8988T (cell line): ENCODE data around the gene SIRT7.

Experiments
- DNase-seq: peaks from one replicate; pipeline ENCODE4 v3.0.0; 2011

SIRT7 gene, protein sequence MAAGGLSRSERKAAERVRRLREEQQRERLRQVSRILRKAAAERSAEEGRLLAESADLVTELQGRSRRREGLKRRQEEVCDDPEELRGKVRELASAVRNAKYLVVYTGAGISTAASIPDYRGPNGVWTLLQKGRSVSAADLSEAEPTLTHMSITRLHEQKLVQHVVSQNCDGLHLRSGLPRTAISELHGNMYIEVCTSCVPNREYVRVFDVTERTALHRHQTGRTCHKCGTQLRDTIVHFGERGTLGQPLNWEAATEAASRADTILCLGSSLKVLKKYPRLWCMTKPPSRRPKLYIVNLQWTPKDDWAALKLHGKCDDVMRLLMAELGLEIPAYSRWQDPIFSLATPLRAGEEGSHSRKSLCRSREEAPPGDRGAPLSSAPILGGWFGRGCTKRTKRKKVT

DNA sequence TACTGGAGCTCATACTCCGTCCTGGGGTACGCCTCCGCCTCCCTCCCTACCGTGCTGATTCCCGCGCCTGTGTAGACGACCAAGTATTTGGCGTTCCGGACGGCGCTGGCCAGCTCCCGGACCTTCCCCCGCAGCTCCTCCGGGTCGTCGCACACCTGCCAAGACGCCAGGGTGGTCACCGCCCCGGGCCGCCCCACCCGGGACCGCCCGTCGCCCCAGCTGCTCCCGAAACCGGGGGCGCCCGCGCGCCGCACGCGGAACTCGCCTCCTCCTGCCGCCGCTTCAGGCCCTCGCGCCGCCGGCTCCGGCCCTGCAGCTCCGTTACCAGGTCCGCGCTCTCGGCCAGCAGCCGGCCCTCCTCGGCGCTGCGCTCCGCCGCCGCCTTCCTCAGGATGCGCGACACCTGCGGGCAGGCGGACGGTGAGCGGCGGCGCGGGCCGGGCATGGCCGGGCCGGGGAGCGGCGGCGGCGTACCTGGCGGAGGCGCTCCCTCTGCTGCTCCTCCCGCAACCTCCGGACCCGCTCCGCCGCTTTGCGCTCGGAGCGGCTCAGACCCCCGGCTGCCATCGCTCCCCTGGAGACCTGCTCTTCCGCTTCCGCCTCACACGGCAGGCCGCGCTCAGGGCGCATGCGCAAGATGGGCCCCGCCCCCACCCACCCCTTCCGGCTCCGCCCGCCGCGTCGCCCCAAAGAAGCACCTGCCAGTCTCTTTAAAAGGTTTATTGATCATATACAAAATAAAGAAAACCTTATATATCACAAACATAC, at the start of gene SIRT7:
SIRT7 (minus strand) TSS at position 612 of the 768 bp plus-strand sequence; CDS start at position 567, 45 bp downstream.
- DNase-seq = peak; percentile 97

DNA sequence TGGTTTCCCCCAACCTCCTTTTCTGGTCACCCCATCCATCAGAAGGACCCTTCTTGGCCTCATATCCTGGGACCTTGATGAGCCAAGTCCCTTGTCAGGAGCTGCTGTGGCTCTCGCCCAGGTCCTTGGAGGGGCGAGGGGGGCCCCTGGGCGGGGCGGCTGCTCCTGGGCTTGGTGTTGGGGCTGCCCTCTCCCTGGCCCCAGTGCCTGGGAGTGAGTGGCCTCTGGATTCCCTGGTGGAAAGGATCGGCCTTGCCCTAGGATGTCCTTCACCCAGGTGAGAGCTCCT, 49.2 kb upstream of the SIRT7 start:
- DNase-seq = no peak

DNA sequence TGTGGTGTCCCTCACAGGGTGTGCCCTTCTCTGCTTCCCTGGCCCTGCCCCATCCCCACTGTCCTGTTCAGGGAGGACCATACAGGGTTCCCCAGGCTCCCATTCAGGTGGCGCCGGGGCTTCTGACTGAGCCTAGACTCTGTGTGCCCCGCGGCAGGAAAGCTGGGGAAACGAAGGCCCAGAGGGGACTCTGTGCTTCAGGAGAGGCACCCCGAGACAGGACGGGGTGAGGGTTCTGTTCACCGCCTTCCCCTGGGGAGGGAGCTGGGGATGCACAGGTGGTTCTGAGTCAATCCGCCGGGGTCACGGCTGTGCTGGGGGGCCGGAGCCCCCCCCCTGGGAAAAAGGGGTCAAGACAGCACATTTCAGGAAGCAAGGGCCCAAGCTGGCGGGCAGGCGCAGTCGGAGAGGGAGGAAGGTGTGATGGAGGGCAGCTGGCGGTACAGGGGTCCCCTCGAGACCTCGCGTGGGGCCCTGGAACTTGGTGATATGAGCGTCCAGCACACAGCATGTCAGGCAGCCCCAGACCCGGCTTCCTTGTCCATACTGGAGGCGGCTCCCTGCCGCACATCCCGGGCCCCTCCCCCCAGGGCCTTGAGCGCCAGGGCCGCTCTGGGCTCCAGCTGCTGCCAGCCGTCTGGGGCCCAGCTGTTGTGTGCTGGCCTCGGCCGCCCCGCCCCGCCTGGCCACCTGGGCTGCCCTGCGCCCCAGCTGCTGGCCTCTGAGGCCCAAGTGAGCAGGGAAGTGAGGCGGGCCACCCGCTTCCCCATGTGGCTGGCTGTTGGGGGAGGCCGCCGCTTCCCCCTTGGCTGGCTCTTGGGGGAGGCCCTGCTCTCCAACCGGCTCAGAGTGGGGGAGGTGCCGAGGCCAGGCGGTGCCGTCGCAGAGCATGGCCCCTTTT, 48.6 kb upstream of the SIRT7 start:
- DNase-seq = no peak

DNA sequence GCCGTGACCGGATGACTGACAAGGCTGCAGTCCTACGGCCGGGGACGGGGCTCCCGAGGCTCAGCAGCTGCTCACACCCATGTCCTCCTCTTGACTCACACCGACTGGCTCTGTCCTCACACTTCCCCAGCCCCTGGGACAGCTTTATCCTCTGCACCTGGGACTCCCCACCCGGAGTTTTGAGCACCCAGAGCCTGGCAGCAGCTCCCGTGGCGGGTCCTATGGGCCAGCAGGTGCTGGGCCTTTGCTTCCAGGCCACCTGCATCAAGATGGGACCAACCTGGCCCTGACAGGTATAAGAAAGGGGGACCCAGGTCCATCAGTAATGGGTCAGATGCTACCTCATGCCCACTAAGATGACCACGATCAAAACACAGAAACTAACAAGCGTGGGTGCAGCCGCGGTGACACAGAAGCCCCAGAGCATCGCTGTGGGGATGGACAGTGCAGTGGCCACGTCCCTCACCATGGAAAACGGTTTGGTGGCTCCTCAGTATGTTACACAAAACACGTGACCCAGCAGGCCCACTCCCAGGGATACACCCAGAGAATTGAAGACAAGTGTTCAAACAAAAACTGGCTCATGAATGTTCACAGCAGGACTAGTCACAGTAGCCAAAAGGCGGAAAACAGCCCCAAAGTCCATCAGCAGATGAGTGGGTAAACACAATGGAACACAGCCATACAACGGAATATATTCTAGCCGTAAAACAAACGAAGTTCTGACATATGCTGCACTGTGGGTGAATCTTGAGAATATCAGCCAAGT, 46.3 kb upstream of the SIRT7 start:
- no peak for DNase-seq

DNA sequence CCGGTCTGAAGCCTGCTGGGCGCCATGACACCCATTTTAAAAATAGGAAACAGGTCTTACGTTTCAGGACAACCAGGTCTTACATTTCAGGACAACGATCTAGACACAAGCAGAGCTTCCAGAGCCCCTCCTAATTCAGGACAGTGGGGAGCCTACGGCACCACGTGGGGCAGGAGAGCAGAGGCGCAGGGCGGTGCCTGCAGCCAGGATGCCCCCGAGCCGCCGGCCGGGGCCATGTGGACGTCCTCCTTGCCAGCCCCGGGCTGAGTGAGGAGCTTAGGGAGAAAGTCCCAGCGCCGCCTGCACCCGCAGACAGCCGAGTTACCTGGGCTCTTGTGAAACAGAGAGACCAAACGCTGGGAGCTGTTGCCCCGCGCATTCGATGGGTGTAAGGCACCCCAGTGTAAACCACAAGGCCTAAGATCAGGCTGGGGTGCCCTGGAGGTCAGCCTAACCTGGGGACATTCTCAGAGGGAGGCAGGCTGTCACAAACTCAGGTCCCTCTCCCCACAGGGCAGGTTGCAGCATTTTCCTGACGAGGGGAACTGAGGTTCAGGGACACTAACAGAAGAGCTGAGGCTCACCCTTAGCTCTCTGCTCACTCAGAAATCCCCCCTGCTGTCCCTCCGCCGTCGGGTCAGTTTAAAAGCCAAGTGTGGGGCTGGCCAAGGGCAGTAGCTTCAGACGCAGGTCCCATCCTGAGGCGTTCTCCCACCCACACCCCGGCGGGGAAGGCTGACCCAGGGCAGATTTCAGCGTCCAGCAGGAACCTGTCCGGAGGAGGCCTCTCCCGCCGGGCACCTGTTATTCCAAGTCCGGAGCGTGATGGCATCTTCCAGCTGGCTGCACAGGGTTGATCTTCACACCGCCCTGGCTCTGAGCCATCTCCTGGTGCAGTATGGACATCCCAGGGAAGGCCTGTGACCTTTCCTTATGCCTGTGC, 44.8 kb upstream of the SIRT7 start:
- no peak for DNase-seq

DNA sequence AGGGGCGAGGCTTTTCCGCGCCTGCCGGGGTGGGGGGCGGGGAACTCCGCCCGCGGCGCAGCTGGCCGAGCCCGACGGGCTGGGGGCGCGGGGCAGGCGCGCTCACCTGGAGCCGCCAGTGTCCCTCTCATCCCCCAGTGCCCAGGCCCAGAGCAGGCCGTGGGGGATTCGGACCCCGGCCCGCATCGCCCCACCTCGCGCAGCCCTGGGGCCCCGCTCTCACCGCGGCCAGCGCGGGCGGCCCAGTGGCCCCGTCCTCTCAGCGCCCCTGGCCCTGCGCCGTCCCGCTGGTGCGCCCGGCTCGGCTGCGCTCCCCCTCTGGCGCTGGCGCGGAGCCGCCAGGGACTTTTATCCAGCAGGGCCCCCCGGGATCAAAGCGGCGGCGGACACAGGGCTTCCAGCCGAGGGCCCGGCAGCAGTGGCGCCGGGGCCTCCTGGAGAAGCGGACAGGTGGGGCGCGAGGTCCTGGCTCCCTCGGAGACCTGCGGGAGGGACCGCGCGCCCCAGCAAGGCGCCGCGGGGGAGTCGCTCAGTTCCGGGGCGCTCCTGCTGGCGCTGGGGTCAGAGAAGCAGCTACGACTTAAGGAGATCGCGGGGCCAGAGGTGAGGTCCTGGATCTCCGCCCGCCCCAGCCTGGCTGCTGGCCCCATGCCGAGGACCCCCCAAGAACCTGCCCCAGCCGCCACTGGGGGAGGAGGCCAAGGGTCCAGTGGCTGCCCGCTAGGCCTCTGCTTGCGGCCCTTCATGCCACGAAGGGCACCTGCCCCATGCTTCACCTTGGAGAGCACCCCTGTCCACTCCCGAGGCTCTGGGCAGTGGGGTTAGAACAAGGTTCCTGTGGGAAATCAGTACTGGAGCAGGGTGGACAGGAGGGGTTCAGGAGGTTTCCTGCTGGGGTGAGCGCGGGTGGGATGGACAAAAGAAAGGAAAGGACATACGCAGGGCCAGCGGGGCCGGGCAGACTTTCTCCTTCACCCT, 43.8 kb upstream of the SIRT7 start:
- no peak for DNase-seq

DNA sequence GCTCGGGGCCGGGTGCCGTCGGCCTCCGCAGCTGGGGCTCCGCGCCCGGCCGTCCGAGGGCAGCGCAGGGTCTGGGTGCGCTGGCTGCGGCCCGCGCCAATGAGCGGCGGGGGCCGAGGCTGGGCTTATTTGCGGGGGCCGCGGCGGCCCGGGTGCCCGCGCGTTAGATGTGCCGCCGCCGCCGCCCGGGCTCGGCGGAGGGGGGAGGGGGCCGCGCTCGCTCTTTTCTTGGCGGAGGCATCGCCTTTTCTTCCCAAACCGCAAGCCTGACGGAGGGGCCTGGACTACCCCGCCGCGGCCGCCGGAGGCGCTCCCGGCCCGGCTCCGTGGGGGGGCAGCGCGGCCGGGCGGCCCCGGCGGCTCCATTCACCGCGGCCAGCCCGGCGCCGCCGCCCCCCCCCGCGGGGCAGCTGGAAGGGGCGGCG, 43.1 kb upstream of the SIRT7 start, which contains the start of gene NOTUM:
NOTUM (minus strand) TSS at position 101 of the 425 bp plus-strand sequence. CDS start 278 bp downstream, outside the sequence.
- peak; percentile 78 for DNase-seq

DNA sequence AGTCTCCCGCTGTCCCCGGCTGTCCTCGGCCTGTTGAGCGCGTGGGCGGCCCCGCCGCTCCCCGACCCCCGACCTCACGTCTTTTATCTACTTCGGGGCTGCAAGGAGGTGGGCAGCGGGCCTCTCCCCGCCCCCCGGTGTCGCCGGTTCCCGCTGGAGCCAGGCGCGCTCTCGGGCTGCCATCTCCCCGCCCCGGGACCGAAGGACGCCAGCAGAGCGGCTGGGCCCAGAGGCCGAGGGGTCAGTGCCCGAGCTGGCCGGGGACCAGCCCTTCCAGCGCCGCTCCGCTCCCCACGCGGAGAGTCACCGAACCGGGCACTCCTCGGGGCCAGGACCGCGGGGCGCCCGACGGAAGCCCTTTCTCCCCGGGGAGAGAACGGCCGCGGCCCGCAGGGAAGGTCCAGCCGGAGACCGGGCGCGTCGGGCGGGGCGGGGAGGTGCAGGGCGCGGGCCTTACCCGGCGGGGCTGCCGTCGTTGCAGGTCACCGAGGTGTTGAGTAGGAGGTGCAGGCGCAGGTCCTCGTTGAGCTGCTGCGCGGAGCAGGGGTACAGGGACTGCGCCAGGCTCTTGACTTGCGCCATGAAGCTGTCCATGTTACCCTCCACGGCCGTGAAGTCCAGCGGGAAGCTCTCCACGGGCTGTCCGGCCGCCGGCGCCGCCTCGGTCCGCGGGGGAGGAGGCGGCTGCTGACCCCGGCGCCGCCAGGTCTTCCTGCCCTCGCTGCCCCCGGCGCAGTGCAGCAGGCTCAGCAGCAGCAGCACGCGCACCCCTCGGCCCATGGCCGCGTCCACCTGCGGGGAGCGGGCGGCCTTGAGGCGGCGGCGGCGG, 42.4 kb upstream of the SIRT7 start:
- DNase-seq = no peak

DNA sequence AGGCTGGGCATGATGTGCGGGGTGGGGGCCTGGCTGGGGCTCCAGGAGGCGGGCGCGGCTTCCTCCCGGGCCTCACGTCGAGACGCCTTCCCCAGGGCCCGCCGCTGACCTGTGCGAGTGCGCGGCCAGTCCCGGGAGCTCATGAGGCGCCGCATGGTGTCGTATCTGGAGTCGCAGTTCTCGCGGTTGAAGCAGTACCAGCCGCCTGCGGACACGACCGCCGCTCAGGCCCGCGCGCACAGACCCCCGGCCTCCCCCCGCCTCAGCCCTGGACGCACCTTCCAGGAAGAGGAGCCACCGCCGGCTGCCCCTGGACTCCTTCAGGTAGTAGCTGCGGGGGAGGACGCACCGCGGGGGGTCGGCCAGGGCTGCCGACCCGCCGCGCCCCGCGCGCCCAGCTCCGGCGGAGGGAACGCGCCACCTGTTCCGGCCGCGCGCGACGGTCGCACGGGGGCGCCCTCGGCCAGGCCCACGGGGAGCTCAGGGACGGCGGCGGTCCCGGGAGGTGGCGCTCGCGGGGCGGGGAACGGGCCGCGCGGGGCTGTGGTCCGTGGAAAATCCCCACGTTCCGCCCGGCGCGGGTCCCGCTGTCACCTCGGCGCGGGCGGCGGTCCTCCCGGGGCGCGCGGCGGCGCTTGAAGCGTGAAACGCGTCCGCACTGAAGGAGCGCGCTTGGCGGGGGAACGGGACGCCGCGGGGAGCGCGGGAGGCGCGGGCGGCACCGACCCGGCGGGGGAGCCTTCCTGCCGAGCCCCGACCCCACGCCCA, 41.6 kb upstream of the SIRT7 start:
- peak; percentile 62 for DNase-seq

DNA sequence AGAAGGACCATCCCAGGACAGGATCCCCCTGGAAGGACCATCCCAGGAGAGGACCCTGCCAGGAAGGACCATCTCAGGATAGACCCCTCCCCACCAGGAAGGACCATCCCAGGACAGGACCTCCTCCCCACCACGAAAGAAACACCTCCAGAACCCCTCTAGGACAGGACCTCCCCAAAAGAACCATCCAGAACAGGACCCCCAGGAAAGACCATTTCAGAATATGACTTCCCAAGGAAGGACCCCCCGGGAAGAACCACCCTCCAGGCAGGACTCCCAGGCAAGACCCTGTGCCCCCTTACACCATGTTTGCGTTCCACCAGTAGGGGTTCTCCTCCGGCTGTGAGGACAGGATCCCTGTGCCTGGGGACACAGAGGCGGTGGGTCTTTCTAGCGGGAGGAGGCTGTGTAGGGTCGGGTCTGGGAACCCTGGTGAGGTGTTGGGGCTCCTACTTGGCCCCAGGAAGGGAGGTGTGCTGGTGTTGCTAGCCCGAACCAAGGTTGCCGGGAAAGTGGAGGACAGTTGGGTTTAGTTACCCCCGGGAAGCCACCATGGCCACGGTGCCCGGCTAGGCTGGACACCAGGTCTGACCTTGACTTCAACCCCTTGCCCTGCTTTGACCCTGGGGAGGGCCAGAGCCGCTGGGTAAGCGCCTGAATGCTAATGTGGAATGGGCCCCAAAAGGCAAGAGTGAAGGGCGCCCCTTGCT, 40.8 kb upstream of the SIRT7 start:
- DNase-seq = no peak

DNA sequence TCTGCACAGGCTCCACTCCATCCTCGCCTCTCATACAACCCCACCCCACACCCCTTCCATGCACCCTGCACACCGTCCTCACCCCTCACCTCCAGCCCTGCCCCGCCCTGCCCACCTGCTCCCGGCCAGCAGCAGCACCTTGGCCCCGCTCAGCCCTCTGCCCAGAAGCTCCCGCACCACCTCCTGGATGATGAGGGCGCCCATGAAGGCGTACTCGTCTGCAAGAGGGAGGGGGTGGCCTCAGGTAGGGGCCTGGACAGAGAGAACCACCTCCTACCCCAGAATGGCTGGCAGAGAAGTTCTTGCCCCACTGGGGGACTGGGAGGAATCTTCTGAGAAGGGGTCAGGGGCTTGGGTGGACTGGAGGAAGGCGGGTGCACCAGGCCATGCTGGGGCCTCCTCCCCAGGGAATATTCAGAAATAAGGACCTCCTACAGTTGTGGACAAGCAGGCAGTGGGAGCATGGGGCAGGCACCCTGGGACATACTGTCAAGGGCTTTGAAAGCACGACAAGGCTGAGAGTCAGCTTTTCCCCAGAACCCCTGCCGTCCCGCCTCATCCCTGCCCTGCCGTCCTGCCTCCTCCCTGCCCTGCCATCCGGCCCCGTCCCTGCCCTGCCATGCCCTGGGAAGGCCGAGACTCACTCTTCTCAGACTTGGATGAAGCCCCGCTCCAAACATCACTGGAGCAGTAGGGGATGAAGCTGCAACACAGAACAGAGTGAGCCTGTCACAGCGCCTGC, 39.9 kb upstream of the SIRT7 start:
- no peak for DNase-seq

DNA sequence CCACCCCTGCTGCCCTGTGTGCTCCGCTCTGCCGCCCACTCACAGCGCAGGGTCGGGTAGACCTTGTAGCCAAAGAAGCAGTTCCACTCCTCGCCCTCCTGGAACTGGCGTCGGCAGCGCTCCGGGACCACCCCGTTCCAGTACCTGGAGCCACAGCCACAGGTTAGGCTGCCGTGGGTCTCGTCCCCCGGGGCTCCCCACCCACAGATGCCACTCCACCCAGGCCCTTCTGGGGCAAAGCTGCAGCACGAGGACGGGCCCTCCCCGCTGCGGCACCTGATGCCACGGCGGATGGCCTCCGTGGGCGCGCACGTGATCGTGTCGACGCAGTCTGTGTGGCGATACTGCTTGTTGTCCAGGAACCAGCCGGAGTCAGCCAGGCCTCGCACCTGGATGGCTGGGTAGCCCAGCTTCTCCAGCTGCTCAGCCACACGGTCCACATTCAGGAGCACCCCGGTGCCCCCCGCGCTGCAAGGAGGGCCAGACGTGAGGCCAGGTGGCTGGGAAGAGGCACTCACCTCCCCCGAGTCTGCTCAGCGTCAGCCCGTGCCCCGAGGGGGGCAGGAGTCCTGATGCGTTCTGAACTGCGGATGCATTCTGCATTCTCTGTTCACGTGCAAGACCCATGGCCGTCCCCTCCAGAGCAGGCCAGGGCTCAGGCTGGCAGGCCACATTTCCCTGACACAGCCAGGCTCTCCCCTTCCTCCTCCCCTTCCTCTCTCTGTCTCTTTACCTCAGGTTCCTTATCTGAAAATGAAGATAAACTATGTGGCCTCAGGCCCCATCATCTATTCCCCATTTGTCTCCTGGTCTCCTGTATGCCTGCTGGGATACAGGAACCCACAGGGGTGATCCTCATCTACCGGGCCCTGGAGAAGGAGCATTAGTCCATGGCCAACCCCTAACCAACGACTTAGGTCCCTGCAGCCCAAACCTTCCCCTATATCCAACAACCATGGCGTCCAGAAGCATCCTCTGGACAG, 38.9 kb upstream of the SIRT7 start:
- DNase-seq = no peak

DNA sequence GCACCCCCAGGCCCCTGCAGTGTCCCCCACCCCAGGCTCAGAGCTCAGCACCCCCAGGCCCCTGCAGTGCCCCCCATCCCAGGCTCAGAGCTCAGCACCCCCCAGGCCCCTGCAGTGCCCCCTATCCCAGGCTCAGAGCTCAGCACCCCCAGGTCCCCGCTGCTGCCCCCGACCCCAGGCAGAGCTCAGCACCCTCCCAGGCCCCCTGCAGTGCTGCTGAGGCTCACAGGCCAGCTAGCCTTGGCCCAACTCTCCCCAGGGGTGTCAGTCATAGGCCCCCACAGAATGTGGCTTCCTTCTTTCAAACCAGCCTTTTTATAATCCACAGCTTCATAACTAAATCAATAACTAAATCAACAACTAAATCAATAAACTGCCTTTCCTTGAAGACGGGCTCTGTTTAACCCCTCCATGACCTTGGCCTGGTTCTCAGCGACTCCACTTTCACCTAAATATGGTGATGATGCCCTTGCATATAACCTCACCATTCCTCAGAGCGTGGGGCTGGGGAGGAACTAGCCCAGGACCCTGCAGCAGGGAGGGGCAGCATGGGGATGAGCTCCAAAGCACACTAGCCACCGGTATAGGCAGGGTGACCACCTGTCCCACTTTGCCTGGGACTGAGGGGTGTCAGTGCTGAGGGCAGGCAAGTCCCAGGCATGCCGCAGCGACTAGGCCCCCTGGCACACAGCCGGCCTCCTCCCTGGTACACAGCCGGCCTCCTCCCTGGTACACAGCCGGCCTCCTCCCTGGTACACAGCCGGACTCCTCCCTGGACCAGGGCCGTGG, 38.0 kb upstream of the SIRT7 start:
- DNase-seq = no peak

DNA sequence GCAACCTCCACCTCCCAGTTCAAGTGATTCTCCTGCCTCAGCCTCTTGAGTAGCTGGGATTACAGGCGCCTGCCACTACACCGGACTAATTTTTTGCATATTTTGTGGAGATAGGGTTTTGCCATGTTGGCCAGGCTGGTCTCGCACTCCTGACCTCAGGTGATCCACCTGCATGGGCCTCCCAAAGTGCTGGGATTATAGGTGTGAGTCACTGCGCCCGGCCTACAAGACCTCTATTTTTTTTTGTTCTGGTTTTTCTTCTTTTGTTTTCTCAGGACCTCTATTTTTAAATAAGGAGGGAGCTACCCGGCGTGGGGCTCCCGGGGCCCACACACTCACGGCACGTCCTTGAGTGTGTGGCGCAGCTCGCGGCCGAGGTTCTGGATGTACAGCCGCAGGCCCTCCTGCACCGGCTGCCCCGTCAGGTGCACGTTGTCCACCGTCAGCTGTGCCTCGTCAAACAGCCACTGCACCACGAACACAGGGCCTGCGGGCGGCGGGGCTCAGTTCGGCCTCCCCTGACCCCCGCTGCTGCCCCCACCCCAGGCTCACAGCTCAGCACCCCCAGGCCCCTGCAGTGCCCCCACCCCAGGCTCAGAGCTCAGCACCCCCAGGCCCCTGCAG, 37.2 kb upstream of the SIRT7 start:
- no peak for DNase-seq
